GM18502 (cell line): ENCODE results near the gene BCL11B.

Experiments
- ATAC-seq: cut with Tn5 transposase; IDR thresholded peaks from one replicate; pipeline ENCODE4 v1.9.1; 2021; ENCODE audit warnings: mild to moderate bottlenecking; ENCODE audit not compliant: unreplicated experiment, poor library complexity

BCL11B gene

GRCh38 chr14:99256483-99256874 lies 15.5 kb downstream of the BCL11B start:
- ATAC-seq, result no peak

DNA sequence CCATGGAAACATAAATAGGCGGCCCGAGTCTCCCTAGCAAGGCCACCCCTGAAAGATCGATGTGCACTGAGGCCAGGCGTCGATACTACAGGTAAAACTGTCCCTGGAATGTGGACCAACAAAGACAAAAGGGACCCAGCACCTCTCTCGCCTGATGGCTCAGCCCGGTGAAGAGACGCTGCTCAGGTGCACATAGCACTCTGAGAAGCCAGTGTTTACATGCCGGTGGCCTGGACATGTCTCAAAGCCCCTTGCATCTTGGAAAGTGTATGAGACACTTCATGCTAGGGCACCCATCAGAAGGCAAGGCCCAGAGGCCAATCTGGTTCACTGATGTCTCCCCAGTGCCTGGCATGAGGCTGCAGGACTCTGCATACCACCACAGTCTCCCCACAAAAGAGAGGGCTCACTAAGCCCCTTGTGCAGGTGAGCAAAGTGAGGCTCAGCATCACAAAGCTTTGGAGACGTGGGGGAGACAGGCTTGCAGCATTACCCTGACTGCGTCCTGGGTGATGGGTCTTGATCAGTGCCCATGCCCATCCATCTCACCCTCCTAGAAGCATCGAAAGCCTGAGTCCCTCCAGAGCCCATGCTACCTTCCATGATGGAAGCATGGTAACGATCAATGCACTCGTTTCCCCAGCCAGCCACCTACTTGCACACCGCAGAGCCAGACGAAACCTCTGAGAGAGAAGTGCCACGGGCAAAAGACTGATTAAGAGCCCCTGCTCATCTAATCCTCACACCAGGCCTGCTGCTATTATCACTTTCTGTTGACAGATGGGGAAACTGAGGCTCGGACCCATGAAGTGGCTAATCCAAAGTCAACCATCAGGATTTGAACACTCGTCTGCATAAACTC lies 16.1 kb downstream of the BCL11B start:
- no peak for ATAC-seq

DNA sequence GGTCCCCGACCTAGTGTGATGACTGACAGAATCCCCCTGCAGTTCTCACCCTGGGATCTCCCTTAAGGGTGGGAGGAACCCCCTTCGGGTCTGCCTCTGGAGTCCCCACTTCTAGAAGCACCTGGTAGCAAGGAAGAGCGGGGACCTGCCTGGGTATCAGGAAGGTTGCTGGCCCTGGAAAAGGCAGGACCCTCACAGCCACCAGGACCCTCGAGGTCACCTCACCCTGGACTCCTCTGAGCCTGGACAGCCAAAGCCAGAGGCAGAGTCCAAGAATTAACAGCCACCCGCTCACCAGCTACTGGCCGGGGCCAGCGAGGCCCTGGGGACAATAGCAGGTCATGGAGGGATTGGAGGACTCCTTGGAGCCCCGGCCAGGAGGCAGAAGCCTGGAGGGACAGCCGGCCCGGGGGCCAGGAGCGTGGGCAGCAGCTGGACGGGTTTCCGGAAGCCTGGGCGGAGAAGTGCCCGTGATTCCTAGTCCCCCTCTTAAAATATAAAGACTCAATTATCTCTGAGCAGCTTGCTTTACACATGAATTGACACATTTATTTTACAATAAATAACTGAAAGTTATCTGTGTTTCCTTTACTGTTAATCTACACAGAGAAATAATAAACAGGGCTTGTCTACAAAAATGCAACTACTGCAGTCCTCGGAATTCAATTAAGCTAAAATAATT lies 17.5 kb downstream of the BCL11B start:
- no peak for ATAC-seq

DNA sequence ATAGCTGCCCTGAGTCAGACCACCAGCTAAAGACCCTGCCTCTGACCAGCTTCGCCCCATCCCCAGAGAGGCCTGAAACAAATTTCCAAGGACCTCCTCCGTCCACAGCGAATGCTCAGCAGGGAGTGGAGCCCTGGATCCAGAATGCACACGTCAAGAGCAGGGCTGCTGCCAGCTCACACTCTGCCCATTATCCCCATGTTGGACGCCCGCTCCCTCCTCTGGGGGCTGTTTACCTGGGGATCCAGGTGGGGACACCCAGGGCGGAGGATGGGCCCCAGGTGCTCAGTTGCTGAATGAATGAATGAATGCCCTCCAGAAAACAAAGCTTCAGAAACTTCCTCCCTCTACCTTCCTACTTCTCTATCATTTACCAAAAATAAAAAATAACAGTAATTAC lies 18.1 kb downstream of the BCL11B start:
- ATAC-seq, result no peak

DNA sequence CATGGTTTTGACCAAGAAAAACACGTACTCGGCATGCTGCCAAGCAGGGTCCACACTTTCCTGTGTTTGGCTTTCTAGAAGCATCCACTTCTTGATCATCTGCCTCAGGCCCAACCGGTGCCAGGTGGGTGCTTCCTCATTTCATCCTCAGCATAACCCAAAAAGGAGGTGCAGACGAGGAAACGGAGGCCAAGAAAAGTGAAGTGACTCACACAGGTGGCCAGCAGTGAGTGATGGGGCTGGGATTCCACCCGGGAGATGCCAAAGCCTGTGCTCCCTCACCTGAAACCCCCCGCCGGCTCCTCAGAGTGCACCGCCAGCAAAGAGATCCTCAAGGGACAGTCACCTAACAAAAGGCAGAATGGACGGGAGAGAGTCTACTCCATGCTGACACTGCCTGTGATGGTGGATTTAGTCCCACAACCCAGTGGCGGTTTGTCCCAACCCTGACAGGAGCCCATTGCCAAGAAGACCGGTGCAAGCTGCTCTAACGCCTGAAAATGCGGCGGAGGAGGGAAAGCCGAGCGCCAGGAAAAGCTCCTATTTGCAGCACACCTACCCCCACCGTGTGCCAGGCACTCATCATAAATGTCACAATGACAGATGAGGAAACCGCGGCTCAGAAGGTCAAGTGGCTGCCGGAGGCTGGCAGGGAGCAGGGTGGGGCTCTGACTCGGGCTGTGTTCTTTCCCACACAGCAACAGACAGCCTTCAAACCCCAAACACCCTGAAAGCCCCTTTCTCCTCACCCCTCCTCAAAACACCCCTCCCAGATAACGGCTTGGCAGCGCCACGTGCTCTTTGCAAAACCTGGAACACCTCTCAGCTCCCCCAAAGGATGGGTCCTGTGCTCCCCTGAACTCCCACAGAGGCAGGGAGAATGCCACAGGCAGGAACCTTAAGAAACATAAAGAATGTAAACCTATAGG lies 18.8 kb downstream of the BCL11B start:
- ATAC-seq, result no peak

GRCh38 chr14:99252443-99252939 lies 19.5 kb downstream of the BCL11B start:
- ATAC-seq, result no peak

DNA sequence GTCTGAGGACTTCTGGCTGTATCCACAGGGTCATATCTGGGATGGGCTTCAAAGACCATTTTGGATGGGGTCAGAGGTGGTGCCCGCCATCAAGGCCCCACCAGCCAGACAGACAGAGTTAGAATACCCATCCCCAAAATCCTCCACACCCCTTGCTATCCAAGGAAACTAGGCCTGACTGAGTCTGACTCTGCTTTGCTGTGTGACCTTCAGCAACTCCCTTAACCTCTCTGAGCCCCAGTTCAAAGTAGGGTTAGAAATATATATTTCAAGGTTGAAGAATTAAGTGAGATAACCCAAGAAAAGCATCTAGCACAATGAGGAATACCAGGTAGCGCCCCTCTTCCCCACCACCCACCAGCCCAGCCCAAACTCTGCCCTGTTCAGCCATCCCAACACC lies 20.3 kb downstream of the BCL11B start:
- no peak for ATAC-seq

DNA sequence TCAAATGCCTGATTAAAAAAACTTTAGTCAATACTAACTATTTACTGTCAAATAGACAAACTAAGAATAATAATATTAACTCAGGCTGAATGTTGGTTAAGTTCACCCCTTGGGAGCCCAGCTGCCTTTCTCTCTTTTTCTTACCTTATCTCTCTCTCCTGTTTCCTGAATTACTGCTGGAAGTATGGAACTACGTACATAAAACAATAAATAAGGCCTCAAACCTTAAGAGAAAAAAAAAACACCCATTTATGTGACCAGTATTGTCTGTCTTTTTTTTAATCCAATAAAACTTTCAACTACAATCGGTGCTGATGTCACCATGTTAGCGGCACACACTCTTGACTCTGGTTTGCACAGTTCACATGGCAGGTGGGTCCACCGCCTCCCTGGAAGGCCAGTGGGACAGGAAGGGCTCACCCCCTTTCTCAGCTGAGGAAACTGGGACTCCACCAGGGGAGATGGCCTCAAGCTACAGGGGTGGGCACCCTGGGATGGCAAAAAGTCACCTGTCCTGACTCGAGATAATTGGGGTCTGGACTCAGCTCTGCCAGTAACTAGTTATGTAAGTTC lies 21.3 kb downstream of the BCL11B start:
- ATAC-seq, result no peak

DNA sequence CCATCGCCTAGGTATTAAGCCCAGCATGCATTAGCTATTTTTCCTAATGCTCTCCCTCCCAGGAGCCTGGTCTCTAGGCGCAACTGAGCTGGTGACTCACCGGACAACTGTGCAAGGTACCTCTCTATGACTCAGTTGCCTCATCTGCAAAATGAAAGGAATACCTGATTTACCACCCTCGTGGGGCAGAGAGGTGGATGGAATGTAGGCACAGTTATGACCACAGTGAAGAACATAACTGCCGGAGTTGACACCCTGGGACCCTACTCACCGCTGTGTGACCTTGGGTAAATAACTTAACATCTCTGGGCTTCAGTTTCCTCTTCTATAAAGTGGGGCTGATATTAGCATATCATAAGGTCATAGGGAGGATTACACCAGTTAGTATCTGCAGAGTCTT lies 22.6 kb downstream of the BCL11B start:
- ATAC-seq, result no peak

DNA sequence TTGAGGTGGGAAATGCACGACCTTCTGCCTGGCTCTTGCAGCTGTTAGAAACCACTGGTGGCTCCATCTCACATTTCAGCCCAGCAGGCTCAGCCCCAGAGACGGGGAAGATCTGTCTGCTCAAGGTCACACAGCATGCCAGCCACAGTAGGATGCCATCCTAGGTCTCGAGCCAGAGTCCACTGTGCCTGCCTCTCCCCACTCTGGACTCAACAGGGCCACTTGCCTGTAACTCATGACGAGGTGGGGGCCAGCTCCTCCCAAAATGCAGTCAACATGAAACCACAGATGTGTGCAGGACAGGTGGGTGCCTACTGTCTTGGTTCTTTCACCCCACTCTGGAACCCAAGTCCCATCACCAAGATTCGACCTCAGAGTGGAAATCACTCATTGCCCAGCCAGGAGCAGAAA lies 23.2 kb downstream of the BCL11B start:
- ATAC-seq, result no peak

DNA sequence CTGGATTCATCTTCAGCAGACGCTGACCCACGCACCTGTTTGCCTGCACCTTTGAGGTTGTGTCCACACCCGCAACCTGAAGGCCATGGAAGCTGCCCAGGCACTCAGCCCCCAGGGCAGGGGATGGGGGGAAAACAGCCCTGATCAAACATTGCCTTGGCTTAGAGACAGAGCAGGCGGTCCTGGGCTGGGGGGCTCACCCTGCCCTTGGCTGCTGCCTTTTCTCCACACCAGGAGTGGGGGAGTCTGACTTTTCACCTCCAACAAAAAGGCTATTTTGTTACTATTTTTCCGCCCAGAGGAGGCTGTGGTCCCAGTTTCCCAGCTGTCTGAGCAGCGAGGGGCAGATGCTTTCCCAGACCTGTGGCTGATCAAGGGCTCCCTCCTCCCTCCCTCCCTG lies 24.2 kb downstream of the BCL11B start:
- ATAC-seq, result no peak

GRCh38 chr14:99247101-99247729 lies 24.8 kb downstream of the BCL11B start:
- ATAC-seq, result no peak

DNA sequence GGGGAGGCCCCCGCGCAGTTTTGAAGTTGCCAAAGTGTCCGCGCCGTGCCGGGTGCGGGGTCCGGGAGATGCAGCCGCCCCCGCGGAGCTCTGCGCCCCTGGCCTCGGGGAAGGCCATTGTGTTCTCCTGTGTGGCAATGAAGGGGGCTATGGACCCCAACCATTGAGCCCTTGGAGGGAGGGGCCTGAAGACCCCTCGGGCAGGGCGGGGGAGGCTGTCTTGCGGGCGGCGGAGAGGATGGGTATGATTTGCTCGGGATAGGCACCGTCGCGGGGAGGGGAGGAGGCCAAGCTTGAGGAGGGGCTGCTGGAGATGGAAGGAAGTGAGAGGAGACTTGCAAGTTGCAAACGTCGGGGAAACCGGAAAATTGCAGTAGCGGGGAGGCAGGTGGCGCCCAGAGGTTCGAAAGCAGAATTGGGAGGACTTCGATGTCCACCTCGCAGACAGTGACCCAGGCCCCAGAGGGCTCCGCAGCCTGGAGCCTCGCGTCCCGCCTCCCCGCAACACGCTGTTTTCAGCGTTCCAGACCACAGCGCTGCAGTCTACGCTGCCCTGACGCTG lies 25.4 kb downstream of the BCL11B start:
- no peak for ATAC-seq

DNA sequence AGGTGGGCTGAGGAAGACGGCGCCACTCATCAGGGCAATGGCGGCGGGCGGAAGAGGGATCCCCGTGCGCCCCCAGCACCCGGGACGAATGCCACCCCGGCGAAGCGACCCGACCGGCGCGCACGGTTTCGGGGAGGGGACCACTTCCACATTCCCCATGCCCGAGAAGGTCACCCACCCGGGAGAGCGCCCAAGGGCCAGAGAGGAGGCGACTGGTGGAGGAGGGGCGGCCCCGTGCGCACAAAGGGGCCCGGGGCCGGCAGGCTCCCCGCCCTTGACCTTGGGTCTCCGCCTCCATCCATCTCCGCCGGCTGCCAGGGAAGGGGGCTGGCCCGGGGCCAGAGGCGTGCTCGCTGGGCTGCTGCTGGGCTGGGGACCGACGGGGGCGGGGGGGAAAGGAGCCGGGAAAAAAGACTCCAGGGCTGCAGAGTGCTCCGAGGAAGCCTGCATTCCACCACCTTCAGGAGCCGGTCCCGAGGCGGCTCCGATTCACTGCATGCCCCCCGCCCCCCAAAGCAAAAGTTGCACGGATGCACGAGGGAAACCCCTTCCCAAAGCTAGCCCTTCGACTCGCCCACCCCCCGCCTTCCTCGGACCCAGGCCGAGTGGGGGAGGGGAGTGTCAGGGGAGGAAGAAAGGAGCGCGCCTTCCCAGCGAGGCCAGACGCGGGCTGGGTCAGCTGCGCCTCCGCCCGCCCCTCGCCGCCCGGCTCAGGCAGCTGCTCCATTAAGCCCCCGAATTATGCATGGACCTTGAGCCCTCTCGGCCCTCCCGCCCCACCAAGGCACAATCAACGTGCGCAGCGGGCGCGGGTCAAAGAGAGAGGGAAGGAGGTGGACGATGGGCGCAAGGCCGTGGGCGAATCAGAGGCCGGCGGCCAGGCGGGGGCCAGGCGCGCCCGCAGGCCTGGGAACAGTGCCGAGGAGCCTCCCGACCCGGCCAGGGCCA lies 26.2 kb downstream of the BCL11B start:
- ATAC-seq, result no peak

DNA sequence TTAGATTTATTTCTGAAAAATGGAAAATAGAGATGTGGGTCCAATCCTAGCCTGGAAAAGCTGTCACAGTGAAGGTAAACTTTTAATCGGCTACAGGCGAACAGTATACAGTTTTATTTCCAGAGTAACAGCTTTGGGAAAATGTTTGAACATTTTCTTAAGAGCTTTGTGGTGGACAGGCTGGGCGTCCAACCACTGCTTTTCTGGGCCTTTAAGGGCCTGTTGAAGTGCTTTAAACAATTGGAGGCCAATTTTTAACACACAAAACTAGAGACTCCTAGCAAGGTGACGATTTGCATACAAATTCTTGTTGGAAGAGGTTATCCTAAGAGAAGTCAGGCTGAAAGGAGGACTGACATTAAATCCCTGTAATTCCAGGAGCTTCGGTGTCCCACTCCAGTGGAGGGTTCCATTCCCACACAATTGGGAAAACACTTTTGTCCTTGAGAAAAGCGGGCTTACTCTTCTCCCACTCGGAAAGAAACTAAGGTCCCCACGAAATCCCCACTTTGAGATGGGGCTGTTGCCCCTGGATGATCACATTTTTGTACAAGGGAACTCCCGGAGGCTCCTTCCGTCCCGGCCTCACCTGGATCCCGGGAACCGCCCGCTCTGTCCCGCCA lies 26.9 kb downstream of the BCL11B start:
- ATAC-seq, result no peak

- no peak for ATAC-seq
Measured at GRCh38 chr14:99244367-99244901, 27.6 kb downstream of the BCL11B start.

GRCh38 chr14:99242816-99243721 lies 28.9 kb downstream of the BCL11B start:
- ATAC-seq, result no peak
